HUES48 (cell line): ENCODE data around the gene KCNIP2.

Experiments
- H3K27ac ChIP-seq: one replicate; pipeline ENCODE4 v1.7.0; 2013; ENCODE audit warnings: low read depth, low read length, inconsistent platforms
- H3K27me3 ChIP-seq: 2 replicates; pipeline ENCODE4 v1.6.1; 2013; ENCODE audit warnings: mild to moderate bottlenecking, low read length; ENCODE audit not compliant: control insufficient read depth, insufficient read depth
- H3K36me3 ChIP-seq: 2 replicates; pipeline ENCODE4 v1.6.1; 2013; ENCODE audit warnings: low read length; ENCODE audit not compliant: control insufficient read depth, insufficient read depth
- H3K4me1 ChIP-seq: 2 replicates; pipeline ENCODE4 v1.6.1; 2013; ENCODE audit warnings: mild to moderate bottlenecking, low read length; ENCODE audit not compliant: control insufficient read depth, insufficient read depth
- H3K4me3 ChIP-seq: 2 replicates; pipeline ENCODE4 v1.5.1; 2013; ENCODE audit warnings: mild to moderate bottlenecking, low read depth, low read length
- H3K9ac ChIP-seq: 2 replicates; pipeline ENCODE4 v1.6.1; 2013; ENCODE audit warnings: mild to moderate bottlenecking, low read depth, low read length, moderate library complexity
- H3K9me3 ChIP-seq: 2 replicates; pipeline ENCODE4 v1.6.1; 2013; ENCODE audit warnings: low read length; ENCODE audit not compliant: control insufficient read depth, insufficient read depth

KCNIP2 gene

GRCh38 chr10:101834341-101834740 is 9.3 kb downstream of the KCNIP2 start:
- Histone ChIP-seq H3K4me1 (peaks cover 9% of the 10 kb centered on the region), H3K36me3 (no peaks in the 10 kb centered on the region), H3K9me3 (no peaks in the 10 kb centered on the region), H3K9ac (no peak overlapping the region), H3K27ac (no peak overlapping the region), H3K4me3 (no peak overlapping the region), H3K27me3 (no peaks in the 10 kb centered on the region)

GRCh38 chr10:101833466-101833865 is 10.1 kb downstream of the KCNIP2 start:
- no peak overlapping the region for H3K27ac ChIP-seq
- H3K36me3 ChIP-seq: no peaks in the 10 kb centered on the region
- H3K9ac ChIP-seq: no peak overlapping the region
- H3K9me3 ChIP-seq: no peaks in the 10 kb centered on the region
- H3K4me1 ChIP-seq: peaks cover 4% of the 10 kb centered on the region; the same call in 1 of the 2 replicates
- H3K4me3 ChIP-seq: no peak overlapping the region
- no peaks in the 10 kb centered on the region for H3K27me3 ChIP-seq

- Histone ChIP-seq H3K27me3 (no peaks in the 10 kb centered on the region), H3K9me3 (no peaks in the 10 kb centered on the region), H3K27ac (no peak overlapping the region), H3K36me3 (0 out of 2 replicates have a peak, but pooled peaks cover 3% of the 10 kb centered on the region), H3K4me1 (peaks cover 4% of the 10 kb centered on the region; the same call in 1 of the 2 replicates), H3K9ac (no peak overlapping the region), H3K4me3 (no peak overlapping the region)
These were observed 11.3 kb downstream of the KCNIP2 start for GRCh38 chr10:101832325-101832771.

GRCh38 chr10:101831169-101831811 is 12.3 kb downstream of the KCNIP2 start:
- Histone ChIP-seq H3K36me3 (0 out of 2 replicates have a peak, but pooled peaks cover 3% of the 10 kb centered on the region), H3K9ac (no peak overlapping the region), H3K27me3 (no peaks in the 10 kb centered on the region), H3K27ac (peak overlapping the region; percentile 39), H3K4me3 (peak overlapping the region; percentile 64), H3K9me3 (no peaks in the 10 kb centered on the region), H3K4me1 (peaks cover 4% of the 10 kb centered on the region; the same call in 1 of the 2 replicates)

- H3K9ac ChIP-seq: no peak overlapping the region
- H3K27me3 ChIP-seq: no peaks in the 10 kb centered on the region
- 0 out of 2 replicates have a peak, but pooled peaks cover 3% of the 10 kb centered on the region for H3K36me3 ChIP-seq
- H3K4me3 ChIP-seq: peak overlapping the region; percentile 64
- peaks cover under 1% of the 10 kb centered on the region; the same call in 1 of the 2 replicates for H3K4me1 ChIP-seq
- H3K27ac ChIP-seq: peak overlapping the region; percentile 42
- no peaks in the 10 kb centered on the region for H3K9me3 ChIP-seq
These were observed 13.1 kb downstream of the KCNIP2 start for GRCh38 chr10:101830322-101831168.

GRCh38 chr10:101829561-101830315 is 13.9 kb downstream of the KCNIP2 start:
- peak overlapping the region; percentile 64 for H3K4me3 ChIP-seq
- H3K9me3 ChIP-seq: no peaks in the 10 kb centered on the region
- H3K9ac ChIP-seq: no peak overlapping the region
- no peaks in the 10 kb centered on the region; the same call in 1 of the 2 replicates for H3K4me1 ChIP-seq
- H3K36me3 ChIP-seq: 0 out of 2 replicates have a peak, but pooled peaks cover 3% of the 10 kb centered on the region
- H3K27me3 ChIP-seq: no peaks in the 10 kb centered on the region
- H3K27ac ChIP-seq: peak overlapping the region; percentile 42

GRCh38 chr10:101828766-101829551 is 14.6 kb downstream of the KCNIP2 start:
- Histone ChIP-seq H3K9me3 (no peaks in the 10 kb centered on the region), H3K4me1 (no peaks in the 10 kb centered on the region; the same call in 1 of the 2 replicates), H3K9ac (no peak overlapping the region), H3K27me3 (no peaks in the 10 kb centered on the region), H3K4me3 (peak overlapping the region; percentile 55), H3K27ac (no peak overlapping the region), H3K36me3 (0 out of 2 replicates have a peak, but pooled peaks cover 3% of the 10 kb centered on the region)

GRCh38 chr10:101827919-101828600 is 15.5 kb downstream of the KCNIP2 start:
- Histone ChIP-seq H3K4me3 (no peak overlapping the region), H3K9me3 (no peaks in the 10 kb centered on the region), H3K4me1 (no peaks in the 10 kb centered on the region; the same call in 1 of the 2 replicates), H3K9ac (no peak overlapping the region), H3K27me3 (no peaks in the 10 kb centered on the region), H3K27ac (no peak overlapping the region), H3K36me3 (0 out of 2 replicates have a peak, but pooled peaks cover 3% of the 10 kb centered on the region)

- no peak overlapping the region for H3K27ac ChIP-seq
- 0 out of 2 replicates have a peak, but pooled peaks cover 3% of the 10 kb centered on the region for H3K36me3 ChIP-seq
- no peaks in the 10 kb centered on the region; the same call in 1 of the 2 replicates for H3K4me1 ChIP-seq
- no peaks in the 10 kb centered on the region for H3K27me3 ChIP-seq
- H3K9ac ChIP-seq: no peak overlapping the region
- H3K9me3 ChIP-seq: no peaks in the 10 kb centered on the region
- no peak overlapping the region for H3K4me3 ChIP-seq
These were observed 16.7 kb downstream of the KCNIP2 start for GRCh38 chr10:101826852-101827434.
